SKM-1 treated with dmso at 0.1 percent for 144 hours (cell line): ENCODE data around the gene NDST1.

Source experiments
- DNase-seq: peaks from one replicate; lab custom pipeline; 2025; ENCODE audit not compliant: unreplicated experiment; lab: John Stamatoyannopoulos, UW

The NDST1 gene

GRCh38 chr5:150567031-150567717 is 59.2 kb downstream of the NDST1 start:
- DNase-seq: peak; percentile 88

GRCh38 chr5:150568663-150569062 is 60.7 kb downstream of the NDST1 start:
- no peak for DNase-seq

GRCh38 chr5:150570333-150570732 is 62.4 kb downstream of the NDST1 start:
- DNase-seq: no peak

GRCh38 chr5:150571836-150572235 is 63.9 kb downstream of the NDST1 start:
- DNase-seq: no peak

GRCh38 chr5:150573216-150573615 is 65.3 kb downstream of the NDST1 start:
- DNase-seq: no peak

- DNase-seq: no peak
Observed at GRCh38 chr5:150573867-150574817, 66.2 kb downstream of the NDST1 start.

- no peak for DNase-seq
Observed at GRCh38 chr5:150574818-150575547, 67.1 kb downstream of the NDST1 start.

GRCh38 chr5:150575745-150576448 is 68.0 kb downstream of the NDST1 start:
- no peak for DNase-seq

GRCh38 chr5:150576449-150576949 is 68.6 kb downstream of the NDST1 start:
- no peak for DNase-seq

- no peak for DNase-seq
Observed at GRCh38 chr5:150577378-150578139, 69.6 kb downstream of the NDST1 start.

GRCh38 chr5:150578781-150579461 is 71.0 kb downstream of the NDST1 start:
- no peak for DNase-seq

- no peak for DNase-seq
Observed at GRCh38 chr5:150579462-150580400, 71.8 kb downstream of the NDST1 start.

GRCh38 chr5:150580917-150581316 is 73.0 kb downstream of the NDST1 start:
- no peak for DNase-seq

GRCh38 chr5:150582241-150583109 is 74.5 kb downstream of the NDST1 start:
- DNase-seq: no peak

- DNase-seq: no peak
Observed at GRCh38 chr5:150583541-150584225, 75.8 kb downstream of the NDST1 start.

GRCh38 chr5:150584556-150585335 is 76.8 kb downstream of the NDST1 start:
- no peak for DNase-seq
